Mammary epithelial cell (primary cell): ENCODE measurements around the gene CARMIL3.

Experiments
- EZH2 ChIP-seq: IDR thresholded peaks from 2 replicates; pipeline ENCODE4 v1.6.1; 2012; ENCODE audit warnings: low read length, inconsistent platforms, borderline replicate concordance
- TF ChIP-seq, protein P1 (sequence below), 2 donors: IDR thresholded peaks in 1 of 2; conservative IDR thresholded peaks in 1 of 2; 2 replicates each; pipeline ENCODE4 v1.5.1; 2011 to 2012; ENCODE audit warnings: inconsistent platforms in 2 of 2, low read length in 2 of 2, mild to moderate bottlenecking in 2 of 2, control low read depth in 1 of 2, low read depth in 1 of 2; ENCODE audit not compliant: insufficient read depth in 1 of 2; ENCODE audit errors: extremely low read depth in 1 of 2

DNA sequence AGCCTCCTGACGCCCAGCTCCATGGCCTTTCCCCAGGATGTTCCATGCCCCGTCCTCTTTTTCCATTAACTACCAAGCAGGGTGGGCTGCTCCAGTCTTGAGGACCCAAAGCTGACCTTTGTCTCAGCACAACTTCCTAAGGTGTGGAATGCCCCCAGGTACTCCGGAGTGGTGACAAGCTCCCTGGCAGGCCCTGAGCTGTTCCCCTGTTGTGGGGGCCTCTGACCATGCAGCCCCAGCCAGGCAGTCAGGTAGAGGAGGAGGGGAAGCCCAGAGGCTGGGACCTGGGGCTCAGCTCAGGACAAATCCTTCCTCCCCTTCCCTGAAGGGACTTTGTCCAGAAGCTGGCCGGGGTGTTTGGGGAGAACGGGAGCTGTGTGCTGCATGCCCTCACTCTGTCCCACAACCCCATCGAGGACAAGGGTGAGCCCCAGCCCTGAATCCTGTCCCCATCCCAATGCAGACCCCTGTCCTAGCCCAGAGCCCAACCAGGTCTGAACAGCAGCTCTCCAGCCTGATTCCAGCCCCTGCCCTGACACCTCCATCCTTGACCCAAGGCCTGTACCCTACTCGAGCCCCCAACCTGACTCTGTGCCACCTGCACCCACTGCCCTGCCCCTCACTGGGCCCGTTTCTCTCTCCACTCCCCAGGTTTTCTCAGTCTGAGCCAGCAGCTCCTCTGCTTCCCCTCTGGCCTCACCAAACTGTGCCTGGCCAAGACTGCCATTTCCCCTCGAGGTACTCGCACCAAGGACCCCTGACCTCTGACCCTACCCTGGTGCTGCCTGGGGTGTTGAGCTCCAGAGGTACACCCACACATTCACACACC is 4.4 kb downstream of the CARMIL3 start:
- TF ChIP-seq, protein P1, sequence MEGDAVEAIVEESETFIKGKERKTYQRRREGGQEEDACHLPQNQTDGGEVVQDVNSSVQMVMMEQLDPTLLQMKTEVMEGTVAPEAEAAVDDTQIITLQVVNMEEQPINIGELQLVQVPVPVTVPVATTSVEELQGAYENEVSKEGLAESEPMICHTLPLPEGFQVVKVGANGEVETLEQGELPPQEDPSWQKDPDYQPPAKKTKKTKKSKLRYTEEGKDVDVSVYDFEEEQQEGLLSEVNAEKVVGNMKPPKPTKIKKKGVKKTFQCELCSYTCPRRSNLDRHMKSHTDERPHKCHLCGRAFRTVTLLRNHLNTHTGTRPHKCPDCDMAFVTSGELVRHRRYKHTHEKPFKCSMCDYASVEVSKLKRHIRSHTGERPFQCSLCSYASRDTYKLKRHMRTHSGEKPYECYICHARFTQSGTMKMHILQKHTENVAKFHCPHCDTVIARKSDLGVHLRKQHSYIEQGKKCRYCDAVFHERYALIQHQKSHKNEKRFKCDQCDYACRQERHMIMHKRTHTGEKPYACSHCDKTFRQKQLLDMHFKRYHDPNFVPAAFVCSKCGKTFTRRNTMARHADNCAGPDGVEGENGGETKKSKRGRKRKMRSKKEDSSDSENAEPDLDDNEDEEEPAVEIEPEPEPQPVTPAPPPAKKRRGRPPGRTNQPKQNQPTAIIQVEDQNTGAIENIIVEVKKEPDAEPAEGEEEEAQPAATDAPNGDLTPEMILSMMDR (conservative IDR thresholded peaks at IDR 0.05 in 1 of 2, IDR thresholded peaks at IDR 0.05 in 1 of 2; ENCODE audit: extremely low read depth in 1 of 2, insufficient read depth in 1 of 2, low read depth in 1 of 2, low read length in 2 of 2) = no peak
- TF ChIP-seq EZH2 = no peak
